Activated naive CD4-positive, alpha-beta T cell treated with anti-CD3 and anti-CD28 coated beads, Interleukin-2, amount 10 ng/mL, durations not matched to agents 7 days and 5 days (primary cell): ENCODE measurements around the gene FAM20A.
A peak's percentile ranks its signal among the peaks of the same experiment; 100 is the strongest.
"Not testable (repeated sequence)": the region's sequence is repeated elsewhere in the genome, so short reads cannot be mapped to it uniquely, and the experiment has no call there.

Experiments
- CTCF ChIA-PET: fragments of 350-600 bp; sonication (Branson Sonifier 250); formaldehyde crosslinking; loops from one replicate; lab custom pipeline; 2021; ENCODE audit warnings: antibody characterized with exemption; lab: Charles Lee
- DNase-seq: peaks from one replicate; pipeline ENCODE4 v3.0.0-alpha.2; 2020
- H3K27ac Mint-ChIP-seq: one replicate; pipeline ENCODE4 v1.8.0; 2021; ENCODE audit warnings: mild to moderate bottlenecking, moderate library complexity, mixed read lengths
- H3K27me3 Mint-ChIP-seq: one replicate; pipeline ENCODE4 v1.8.0; 2021; ENCODE audit warnings: mild to moderate bottlenecking, mixed read lengths
- H3K36me3 Mint-ChIP-seq: one replicate; pipeline ENCODE4 v1.8.0; 2021; ENCODE audit warnings: mixed read lengths
- H3K4me1 Mint-ChIP-seq: one replicate; pipeline ENCODE4 v1.8.0; 2021; ENCODE audit warnings: mixed read lengths
- H3K4me3 Mint-ChIP-seq: one replicate; pipeline ENCODE4 v1.8.0; 2021; ENCODE audit warnings: mild to moderate bottlenecking, moderate library complexity, mixed read lengths
- H3K9me3 Mint-ChIP-seq: one replicate; pipeline ENCODE4 v1.8.0; 2021; ENCODE audit warnings: mixed read lengths

Gene FAM20A

DNA sequence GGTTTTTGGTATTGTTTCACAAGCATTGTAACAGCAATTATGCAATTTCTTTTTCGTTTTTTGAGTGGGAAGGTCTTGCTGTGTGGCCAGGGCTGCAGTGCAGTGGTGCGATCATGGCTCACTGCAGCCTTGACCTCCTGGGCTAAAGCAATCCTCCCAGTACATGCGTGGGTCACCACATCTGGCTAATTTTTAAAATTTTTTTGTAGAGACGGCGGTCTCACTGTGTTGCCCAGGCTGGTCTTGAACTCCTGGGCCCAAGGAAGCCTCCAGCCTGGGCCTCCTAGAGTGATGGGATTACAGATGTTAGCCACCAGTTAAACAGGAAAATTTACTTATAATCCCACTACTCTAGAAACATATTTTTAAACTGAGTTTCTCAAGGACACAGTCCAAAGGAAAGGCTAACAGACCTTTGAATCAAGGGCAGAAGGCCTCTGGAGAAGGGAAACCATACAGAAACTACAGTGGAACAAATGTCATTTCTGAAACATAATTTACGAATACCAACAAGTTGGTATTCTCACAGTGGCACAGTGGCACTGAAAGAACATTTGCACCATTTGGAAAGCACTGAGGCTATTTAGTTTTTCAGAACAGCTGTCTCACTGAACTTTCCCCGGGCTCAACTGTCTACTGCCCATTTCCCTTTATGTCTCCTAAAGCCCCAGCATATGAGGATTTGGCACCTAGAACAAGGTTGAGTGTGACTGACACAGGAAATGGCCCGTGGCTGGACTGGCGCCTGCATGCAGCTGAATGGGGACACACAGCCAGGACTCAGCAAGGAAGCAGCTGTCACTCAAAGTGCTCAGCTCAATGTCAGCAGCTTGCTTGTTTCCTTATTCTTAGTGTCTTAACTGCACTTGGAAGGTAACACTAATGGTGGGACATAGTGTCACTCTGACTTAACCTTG lies 91.8 kb downstream of the FAM20A start:
- Mint-ChIP-seq H3K27me3 (no peaks in the 10 kb centered on the region), H3K4me3 (peak overlapping the region; percentile 27), H3K27ac (no peak overlapping the region), H3K4me1 (peaks cover 48% of the 10 kb centered on the region), H3K9me3 (no peaks in the 10 kb centered on the region), H3K36me3 (peaks cover 8% of the 10 kb centered on the region)
- CTCF ChIA-PET: interaction anchor here (1.1 to 1.2 kb wide), 2 partner anchors 12 to 22 kb away, joined by 3 to 5 read pairs; no protein-coding TSS in a partner anchor
- peak; percentile 28 for DNase-seq

DNA sequence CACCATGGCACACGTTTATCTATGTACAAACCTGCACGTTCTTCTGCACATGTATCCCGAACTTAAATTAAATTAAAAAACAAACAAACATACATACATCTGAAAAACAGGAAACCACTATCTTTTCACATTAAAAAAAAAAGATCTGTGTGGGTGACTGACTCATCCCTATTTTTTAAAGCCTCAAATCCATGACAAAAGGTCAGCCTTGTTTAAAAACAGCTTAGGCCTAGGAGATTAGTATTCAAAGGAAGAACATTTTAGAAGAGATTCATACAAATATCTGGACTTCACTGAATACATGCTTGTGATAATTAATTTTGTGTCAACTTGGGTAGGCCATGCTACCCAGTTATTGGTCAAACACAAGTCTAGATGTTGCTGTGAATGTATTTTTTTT lies 93.6 kb downstream of the FAM20A start:
- no peaks in the 10 kb centered on the region for H3K36me3 Mint-ChIP-seq
- no peak overlapping the region for H3K27ac Mint-ChIP-seq
- DNase-seq: no peak
- H3K4me1 Mint-ChIP-seq: peaks cover 36% of the 10 kb centered on the region
- CTCF ChIA-PET: interaction anchor here (2.0 kb wide), 1 partner anchor 9 kb away, joined by 5 read pairs; no protein-coding TSS in a partner anchor
- no peaks in the 10 kb centered on the region for H3K9me3 Mint-ChIP-seq
- no peaks in the 10 kb centered on the region for H3K27me3 Mint-ChIP-seq
- no peak overlapping the region for H3K4me3 Mint-ChIP-seq

DNA sequence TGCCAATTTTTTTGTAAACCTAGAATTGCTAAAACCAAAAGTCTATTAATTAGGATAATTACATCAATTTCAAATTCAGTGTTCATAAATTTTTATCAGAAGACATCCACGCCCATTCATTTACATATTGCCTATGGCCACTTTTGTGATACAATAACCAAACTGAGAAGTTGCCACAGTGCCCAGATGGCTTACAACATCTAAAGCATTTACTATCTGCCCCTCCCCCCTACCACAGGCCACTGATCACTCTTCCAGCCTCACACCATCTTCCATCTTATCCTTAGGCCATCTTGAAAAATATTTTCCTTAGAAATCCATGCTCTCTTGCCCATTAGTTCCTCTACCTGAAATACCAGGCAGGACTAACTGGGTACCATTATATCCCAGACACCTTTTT lies 95.2 kb downstream of the FAM20A start:
- CTCF ChIA-PET: no interaction called here
- no peak for DNase-seq
- no peaks in the 10 kb centered on the region for H3K9me3 Mint-ChIP-seq
- H3K4me3 Mint-ChIP-seq: no peak overlapping the region
- H3K27me3 Mint-ChIP-seq: peaks cover 4% of the 10 kb centered on the region
- no peak overlapping the region for H3K27ac Mint-ChIP-seq
- H3K4me1 Mint-ChIP-seq: peaks cover 31% of the 10 kb centered on the region
- no peaks in the 10 kb centered on the region for H3K36me3 Mint-ChIP-seq

DNA sequence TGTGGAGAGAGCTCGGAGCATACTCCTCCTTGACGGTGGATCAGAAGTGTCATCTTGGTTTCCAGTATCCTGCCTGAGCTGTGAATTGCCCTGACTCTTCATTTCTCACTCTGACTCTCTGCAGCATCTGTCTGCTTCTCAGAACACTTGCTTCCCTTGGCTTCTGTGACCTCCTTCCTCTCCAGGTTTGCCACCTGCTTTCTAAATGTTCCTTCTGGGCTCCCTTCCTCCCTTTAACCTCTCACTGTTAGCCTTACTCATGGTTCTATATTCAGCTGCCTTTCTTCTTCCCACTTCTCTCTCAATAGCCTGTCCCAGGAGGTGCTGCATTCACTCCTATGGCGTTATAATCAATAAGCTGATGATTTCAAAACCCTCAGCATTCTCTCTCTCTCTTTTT lies 100.1 kb downstream of the FAM20A start:
- peaks cover 9% of the 10 kb centered on the region for H3K27me3 Mint-ChIP-seq
- CTCF ChIA-PET: no interaction called here
- no peak for DNase-seq
- H3K4me3 Mint-ChIP-seq: no peak overlapping the region
- H3K27ac Mint-ChIP-seq: no peak overlapping the region
- no peaks in the 10 kb centered on the region for H3K36me3 Mint-ChIP-seq
- no peaks in the 10 kb centered on the region for H3K9me3 Mint-ChIP-seq
- H3K4me1 Mint-ChIP-seq: peaks cover 27% of the 10 kb centered on the region

DNA sequence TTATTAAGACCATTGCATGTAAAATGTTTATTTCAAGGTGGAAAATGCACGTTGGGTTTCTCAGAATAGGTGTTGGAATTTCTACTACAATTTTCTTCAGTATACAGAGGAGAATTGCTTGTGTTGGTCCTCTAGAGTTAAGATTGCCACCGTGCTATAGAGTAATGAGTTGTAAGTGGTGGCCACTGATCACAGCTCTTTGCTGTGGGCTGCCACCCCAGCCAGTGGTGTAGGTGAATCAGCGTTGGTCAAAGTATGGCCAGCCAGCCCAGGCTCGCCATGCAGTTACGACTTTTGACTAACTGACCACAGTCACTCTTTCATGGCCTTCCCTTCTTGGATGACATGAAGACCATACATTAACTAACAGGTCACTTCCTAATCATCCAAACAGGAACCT lies 101.6 kb downstream of the FAM20A start:
- no peaks in the 10 kb centered on the region for H3K36me3 Mint-ChIP-seq
- CTCF ChIA-PET: no interaction called here
- H3K4me3 Mint-ChIP-seq: no peak overlapping the region
- H3K9me3 Mint-ChIP-seq: no peaks in the 10 kb centered on the region
- H3K27ac Mint-ChIP-seq: no peak overlapping the region
- H3K27me3 Mint-ChIP-seq: peaks cover 9% of the 10 kb centered on the region
- no peak for DNase-seq
- H3K4me1 Mint-ChIP-seq: peaks cover 27% of the 10 kb centered on the region

DNA sequence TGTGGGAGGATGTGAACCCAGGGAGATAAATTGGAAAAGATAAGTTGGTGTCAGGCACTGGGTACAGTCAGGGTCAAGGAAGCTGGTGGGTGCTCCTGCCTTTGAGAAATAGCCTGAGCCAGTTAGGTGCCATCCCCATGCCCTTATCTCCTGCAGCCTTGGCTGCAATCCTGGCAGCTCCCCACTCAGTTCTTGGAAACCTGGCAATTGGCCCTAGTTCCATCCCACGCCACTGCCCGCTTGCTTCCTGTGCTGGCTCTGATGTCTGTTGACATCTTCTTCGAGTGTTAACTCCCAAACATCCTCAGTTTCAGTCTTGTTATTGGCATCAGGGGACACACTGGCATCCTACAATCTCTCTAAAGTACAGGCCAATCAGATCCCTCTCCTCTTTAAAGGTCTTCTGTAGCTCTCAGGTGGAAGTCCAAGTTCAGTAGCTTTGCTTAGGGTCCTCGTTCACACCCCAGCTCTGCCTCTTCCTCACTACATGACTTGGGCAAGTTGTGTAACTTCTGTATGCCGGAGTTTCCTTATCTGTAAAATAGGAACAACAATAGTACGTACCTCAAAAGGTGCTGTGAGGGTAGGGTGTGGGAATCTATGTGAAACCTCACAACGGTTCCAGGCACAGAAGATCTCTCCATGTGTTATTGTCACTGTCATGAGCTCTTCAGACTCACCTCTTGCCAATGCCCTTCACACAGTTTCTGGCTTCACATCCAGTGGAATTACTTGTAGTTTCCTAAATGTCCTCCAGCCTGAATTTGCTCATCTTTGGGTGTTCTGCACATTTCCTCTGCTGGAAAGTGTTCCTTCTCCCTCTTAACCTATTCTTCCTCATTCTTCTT lies 102.5 kb downstream of the FAM20A start:
- Mint-ChIP-seq H3K9me3 (no peaks in the 10 kb centered on the region), H3K36me3 (no peaks in the 10 kb centered on the region), H3K4me1 (peaks cover 27% of the 10 kb centered on the region), H3K4me3 (no peak overlapping the region), H3K27me3 (peaks cover 9% of the 10 kb centered on the region), H3K27ac (peak overlapping the region; percentile 73)
- no peak for DNase-seq
- CTCF ChIA-PET: interaction anchor here (1.0 to 1.4 kb wide), 3 partner anchors 9 to 35 kb away, joined by 3 to 5 read pairs (median 5); no protein-coding TSS in a partner anchor

DNA sequence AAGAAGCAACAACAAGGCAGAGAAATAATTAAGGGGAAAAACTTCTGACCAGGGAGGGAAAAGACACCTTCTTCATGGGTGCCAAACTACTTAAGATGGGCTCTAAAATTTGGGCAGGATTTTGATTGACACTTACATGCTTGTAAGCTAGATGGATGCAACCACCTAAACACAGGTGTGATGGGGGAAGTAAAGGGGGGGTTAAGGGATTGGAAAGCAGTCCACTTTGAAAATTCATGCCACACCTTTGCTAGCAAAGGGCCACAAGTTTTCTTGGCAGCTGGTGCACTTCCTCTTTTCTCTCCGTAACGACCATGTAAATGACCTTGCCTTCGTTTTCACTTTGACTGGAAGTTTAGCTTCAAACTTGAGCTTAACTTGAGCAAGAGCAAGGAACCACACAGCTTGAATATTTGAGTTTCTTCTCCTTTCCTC lies 103.3 kb downstream of the FAM20A start:
- H3K27me3 Mint-ChIP-seq: peaks cover 9% of the 10 kb centered on the region
- CTCF ChIA-PET: interaction anchor here (1.0 to 1.4 kb wide), 6 partner anchors 9 to 36 kb away, joined by 3 to 5 read pairs (median 5); no protein-coding TSS in a partner anchor
- no peak for DNase-seq
- H3K27ac Mint-ChIP-seq: peak overlapping the region; percentile 73
- no peaks in the 10 kb centered on the region for H3K9me3 Mint-ChIP-seq
- no peaks in the 10 kb centered on the region for H3K36me3 Mint-ChIP-seq
- peaks cover 27% of the 10 kb centered on the region for H3K4me1 Mint-ChIP-seq
- no peak overlapping the region for H3K4me3 Mint-ChIP-seq

DNA sequence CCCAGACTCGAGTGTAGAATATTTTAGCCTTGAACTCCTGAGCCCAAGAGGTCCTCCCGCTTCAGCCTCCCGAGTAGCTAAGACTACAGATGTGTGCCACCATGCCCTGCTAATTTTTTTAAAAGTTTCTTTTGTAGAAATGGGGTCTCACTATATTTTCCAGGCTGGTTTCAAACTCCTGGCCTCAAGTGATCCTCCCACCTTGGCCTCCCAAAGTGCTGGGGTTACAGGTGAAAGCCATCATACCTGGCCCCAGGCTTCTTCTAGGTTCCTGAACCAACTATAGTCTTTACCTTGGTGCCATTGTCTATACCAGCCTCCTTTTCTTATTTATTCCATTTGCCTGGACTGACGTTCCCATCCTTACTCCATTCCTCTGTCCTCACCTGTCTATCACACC lies 106.1 kb downstream of the FAM20A start:
- Mint-ChIP-seq H3K9me3 (no peaks in the 10 kb centered on the region), H3K4me3 (no peak overlapping the region), H3K27me3 (peaks cover 28% of the 10 kb centered on the region), H3K36me3 (no peaks in the 10 kb centered on the region), H3K27ac (peak overlapping the region; percentile 38), H3K4me1 (peaks cover 24% of the 10 kb centered on the region)
- CTCF ChIA-PET: interaction anchor here (0.5 kb wide), 1 partner anchor 260 kb away, joined by 3 read pairs; no protein-coding TSS in a partner anchor
- no peak for DNase-seq

DNA sequence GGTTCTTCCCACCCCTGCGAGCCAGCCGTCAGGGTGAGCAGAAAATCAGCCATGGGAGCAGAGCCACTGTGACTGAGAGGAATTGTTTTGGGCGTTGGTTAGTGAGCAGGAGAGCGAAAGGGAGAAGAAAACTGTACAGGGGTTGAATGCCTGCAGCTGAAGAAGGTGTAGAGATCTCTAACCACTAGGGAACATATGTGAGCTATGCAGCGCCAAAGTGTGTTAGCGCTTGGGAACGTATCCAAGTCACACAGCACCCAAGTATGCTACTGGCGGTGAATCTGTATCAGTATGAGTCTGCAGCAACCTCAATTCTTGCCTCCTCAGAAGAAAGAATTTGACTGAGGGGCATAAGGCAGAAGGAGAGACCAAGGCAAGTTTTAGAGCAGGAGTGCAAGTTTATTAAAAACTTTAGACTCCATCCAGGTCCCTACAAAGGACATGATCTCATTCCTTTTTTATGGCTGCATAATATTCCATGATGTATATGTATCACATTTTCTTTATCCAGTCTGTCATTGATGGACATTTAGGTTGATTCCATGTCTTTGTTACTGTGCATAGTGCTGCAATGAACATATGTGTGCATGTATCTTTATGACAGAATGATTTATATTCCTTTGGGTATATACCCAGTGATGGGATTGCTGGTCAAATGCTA lies 108.6 kb downstream of the FAM20A start:
- H3K9me3 Mint-ChIP-seq, DNase-seq, H3K27ac Mint-ChIP-seq, H3K36me3 Mint-ChIP-seq, H3K4me3 Mint-ChIP-seq, CTCF ChIA-PET: not testable (repeated sequence)
- Mint-ChIP-seq H3K27me3 (peaks cover 29% of the 10 kb centered on the region), H3K4me1 (peaks cover 17% of the 10 kb centered on the region)

DNA sequence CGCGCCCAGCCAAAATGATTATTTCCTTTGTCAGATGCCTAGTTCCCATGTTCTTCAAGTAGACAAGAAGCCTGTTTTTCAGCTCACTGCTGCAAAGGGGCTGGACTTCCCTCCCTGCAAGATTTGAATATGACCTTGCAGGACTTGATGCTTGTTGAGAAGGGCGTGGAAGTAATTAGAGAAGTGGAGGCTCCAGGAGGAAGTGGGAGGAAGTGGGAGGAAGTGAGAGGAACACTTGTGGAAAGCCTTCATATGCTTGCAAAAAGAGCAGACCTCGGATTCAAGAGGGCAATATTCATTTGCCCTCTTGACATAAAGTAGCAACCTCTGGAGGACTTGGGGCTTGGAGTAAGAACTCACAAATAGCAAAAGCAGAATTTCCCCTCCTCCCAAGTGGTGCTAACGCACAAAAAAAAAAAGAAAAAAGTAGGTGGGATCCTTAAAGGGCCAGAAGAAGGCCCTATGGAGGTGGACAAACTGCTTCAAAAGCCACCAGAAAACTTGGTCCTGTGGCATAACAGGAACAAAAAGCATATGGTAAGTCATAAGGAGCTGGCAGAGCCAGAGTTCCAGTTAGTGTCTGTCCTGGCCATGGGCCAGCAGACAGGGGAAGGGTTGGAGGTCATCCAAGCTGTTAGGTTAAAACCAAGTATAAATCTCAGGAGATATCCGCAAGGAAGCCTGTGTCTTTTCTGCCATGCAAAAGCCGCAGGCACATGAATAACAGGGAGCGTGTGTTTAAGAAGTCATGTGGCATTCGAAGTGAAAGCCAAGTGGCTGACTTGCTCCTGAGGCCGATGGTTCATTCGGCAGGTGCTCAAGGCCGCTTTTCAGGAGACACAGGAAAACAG lies 109.6 kb downstream of the FAM20A start:
- Mint-ChIP-seq H3K27me3 (peaks cover 32% of the 10 kb centered on the region), H3K27ac (no peak overlapping the region), H3K9me3 (no peaks in the 10 kb centered on the region), H3K4me1 (peaks cover 23% of the 10 kb centered on the region), H3K36me3 (no peaks in the 10 kb centered on the region), H3K4me3 (no peak overlapping the region)
- CTCF ChIA-PET: no interaction called here
- DNase-seq: no peak

DNA sequence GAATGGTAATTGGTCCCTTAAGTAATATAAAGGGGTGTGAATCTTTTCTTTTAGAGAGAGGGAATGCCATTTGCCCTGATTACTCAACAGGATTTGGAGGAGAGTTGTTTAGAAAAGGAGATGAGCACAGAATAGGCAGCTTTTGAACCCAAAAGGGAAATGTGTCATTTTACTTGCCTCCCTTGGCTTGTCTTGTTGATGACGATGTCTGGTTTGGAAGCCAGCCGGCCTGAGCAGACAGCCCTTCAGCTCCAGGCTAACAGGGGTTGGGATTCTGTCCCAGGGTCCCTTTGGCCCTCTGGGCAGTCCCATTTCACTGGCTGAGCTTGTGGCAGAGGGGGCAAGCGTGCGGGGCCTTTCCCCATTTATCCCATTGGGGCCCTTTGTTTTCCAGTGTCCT lies 111.2 kb downstream of the FAM20A start:
- Mint-ChIP-seq H3K36me3 (no peaks in the 10 kb centered on the region), H3K27me3 (peaks cover 45% of the 10 kb centered on the region), H3K4me3 (no peak overlapping the region), H3K4me1 (peaks cover 30% of the 10 kb centered on the region), H3K9me3 (no peaks in the 10 kb centered on the region), H3K27ac (no peak overlapping the region)
- DNase-seq: no peak
- CTCF ChIA-PET: no interaction called here
